ENCODE results near the gene ZSWIM8.

DNA sequence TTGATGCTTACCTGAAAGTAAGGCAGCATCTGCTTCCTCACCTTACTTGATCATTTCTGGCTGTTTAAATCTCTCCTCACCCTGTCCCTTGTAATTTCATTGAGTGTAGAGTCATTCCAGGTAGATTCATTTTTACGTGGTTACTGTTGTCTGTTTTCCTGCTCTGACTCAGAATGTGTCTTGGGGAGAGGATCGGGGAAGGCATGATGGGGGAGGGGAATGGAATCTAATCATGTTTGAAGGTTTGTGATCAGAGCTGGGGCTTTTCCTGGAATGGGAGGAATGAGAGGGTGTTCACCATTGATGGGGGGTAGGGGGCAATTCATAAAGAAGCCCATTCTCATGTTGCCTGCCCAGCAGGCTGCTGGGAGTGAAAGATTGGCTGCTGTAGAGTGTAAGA, 22.5 kb upstream of the ZSWIM8 start:
- TF ChIP-seq POLR2AphosphoS5 (IDR thresholded peaks at IDR 0.05) = no peak
- TF ChIP-seq, protein P1, sequence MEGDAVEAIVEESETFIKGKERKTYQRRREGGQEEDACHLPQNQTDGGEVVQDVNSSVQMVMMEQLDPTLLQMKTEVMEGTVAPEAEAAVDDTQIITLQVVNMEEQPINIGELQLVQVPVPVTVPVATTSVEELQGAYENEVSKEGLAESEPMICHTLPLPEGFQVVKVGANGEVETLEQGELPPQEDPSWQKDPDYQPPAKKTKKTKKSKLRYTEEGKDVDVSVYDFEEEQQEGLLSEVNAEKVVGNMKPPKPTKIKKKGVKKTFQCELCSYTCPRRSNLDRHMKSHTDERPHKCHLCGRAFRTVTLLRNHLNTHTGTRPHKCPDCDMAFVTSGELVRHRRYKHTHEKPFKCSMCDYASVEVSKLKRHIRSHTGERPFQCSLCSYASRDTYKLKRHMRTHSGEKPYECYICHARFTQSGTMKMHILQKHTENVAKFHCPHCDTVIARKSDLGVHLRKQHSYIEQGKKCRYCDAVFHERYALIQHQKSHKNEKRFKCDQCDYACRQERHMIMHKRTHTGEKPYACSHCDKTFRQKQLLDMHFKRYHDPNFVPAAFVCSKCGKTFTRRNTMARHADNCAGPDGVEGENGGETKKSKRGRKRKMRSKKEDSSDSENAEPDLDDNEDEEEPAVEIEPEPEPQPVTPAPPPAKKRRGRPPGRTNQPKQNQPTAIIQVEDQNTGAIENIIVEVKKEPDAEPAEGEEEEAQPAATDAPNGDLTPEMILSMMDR (IDR thresholded peaks at IDR 0.05) = no peak

All from stomach (tissue), 4 donors.